Choroid plexus epithelial cell (primary cell): ENCODE data around the gene MBTD1.

Source experiments
- DNase-seq: peaks from one replicate; pipeline ENCODE4 v3.0.0-alpha.2; 2010; ENCODE audit warnings: low read depth
- H3K4me3 ChIP-seq: 2 replicates; pipeline ENCODE4 v1.5.1; 2011; ENCODE audit warnings: low read depth, mild to moderate bottlenecking, control low read depth, low read length, moderate library complexity
- TF ChIP-seq, protein P1 (sequence below): conservative IDR thresholded peaks from 2 replicates; pipeline ENCODE4 v1.5.1; 2011; ENCODE audit warnings: low read depth, mild to moderate bottlenecking, control low read depth, inconsistent platforms, low read length, moderate library complexity

MBTD1 gene

DNA sequence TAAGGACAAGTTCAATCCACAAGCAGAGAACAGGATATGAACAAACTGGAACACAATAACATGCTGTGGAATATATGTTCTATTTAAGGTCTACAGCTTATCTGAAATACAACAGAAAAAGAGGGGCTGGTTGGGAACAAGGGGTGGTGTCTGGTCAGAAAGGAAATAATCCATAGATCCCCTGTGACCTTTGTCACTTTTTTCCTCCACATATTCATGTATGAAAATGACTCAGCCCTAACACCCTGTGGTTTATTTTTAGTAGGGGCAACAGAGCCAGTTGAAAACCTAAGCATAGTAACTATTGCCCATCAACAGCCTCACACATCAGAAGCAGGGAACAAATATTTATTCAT, 126.9 kb downstream of the MBTD1 start:
- H3K4me3 ChIP-seq: no peak overlapping the region
- peak; percentile 13 for DNase-seq
- TF ChIP-seq, protein P1, sequence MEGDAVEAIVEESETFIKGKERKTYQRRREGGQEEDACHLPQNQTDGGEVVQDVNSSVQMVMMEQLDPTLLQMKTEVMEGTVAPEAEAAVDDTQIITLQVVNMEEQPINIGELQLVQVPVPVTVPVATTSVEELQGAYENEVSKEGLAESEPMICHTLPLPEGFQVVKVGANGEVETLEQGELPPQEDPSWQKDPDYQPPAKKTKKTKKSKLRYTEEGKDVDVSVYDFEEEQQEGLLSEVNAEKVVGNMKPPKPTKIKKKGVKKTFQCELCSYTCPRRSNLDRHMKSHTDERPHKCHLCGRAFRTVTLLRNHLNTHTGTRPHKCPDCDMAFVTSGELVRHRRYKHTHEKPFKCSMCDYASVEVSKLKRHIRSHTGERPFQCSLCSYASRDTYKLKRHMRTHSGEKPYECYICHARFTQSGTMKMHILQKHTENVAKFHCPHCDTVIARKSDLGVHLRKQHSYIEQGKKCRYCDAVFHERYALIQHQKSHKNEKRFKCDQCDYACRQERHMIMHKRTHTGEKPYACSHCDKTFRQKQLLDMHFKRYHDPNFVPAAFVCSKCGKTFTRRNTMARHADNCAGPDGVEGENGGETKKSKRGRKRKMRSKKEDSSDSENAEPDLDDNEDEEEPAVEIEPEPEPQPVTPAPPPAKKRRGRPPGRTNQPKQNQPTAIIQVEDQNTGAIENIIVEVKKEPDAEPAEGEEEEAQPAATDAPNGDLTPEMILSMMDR: no peak

DNA sequence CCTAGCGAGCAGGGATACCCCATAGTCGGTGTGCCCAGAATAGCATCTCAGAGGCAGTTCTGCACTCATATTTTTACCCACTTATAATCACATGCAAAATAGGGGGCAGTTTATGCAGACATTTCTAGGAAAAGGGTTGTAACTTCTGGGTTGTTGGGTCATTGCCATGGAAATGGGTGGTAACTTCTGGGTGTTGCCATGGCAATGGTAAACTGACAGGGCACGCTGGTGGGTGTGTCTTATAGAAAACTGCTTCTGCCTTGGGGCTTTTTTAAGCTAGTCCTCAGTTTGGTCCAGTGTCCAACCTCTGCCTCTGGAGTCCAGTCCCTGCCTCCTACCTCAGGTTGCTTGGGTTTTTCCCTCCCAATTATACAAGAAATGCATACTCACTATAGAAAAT, 131.8 kb downstream of the MBTD1 start:
- DNase-seq: no peak
- H3K4me3 ChIP-seq: no peak overlapping the region
- TF ChIP-seq, protein P1: no peak
